B cell (primary cell): Measurements from ENCODE around the gene MGME1. TPM values are rescaled to one million over a fixed set of nuclear protein-coding genes. Genes with fewer than 3 reads are reported as not detected.

ENCODE experiments used
- ATAC-seq: fragments of 200-7000 bp; cut with Tn5 transposase; one replicate; pipeline ENCODE4 v1.10.0; 2021; ENCODE audit warnings: low read depth, mild to moderate bottlenecking, moderate number of reproducible peaks, moderate library complexity
- CTCF ChIA-PET: fragments of 350-600 bp; sonication (Branson Sonifier 250); formaldehyde crosslinking; loops from one replicate; lab custom pipeline; 2021; ENCODE audit warnings: antibody characterized with exemption, inconsistent platforms; lab: Charles Lee
- POLR2A ChIA-PET: fragments of 350-600 bp; sonication (Branson Sonifier 250); formaldehyde crosslinking; loops from one replicate; lab custom pipeline; 2021; ENCODE audit warnings: antibody characterized with exemption; lab: Charles Lee
- DNase-seq: peaks from one replicate; pipeline ENCODE4 v3.0.0; 2013
- H2AFZ ChIP-seq: 2 replicates; pipeline ENCODE4 v1.6.1; 2012; ENCODE audit warnings: mild to moderate bottlenecking, low read depth, low read length; ENCODE audit not compliant: insufficient read depth, poor library complexity, severe bottlenecking
- H3K27ac ChIP-seq, 2 donors: 1 replicate in 1 of 2; 2 replicates in 1 of 2; pipeline ENCODE4 v1.5.1; 2012 to 2013; ENCODE audit warnings: low read length in 2 of 2, mild to moderate bottlenecking in 2 of 2, moderate library complexity in 1 of 2
- H3K27me3 ChIP-seq, 4 experiments: fragments of 200-600 bp in 1 of 4; sonication (generic) in 1 of 4; replicated peaks in 1 of 4; 1 replicate in 2 of 4; 2 replicates in 2 of 4; pipeline versions ENCODE4 v1.6.1 to v1.7.0; 2013 to 2016; ENCODE audit warnings: low read length in 3 of 4, mild to moderate bottlenecking in 2 of 4, mixed read lengths in 1 of 4, moderate library complexity in 1 of 4; ENCODE audit not compliant: insufficient read depth in 4 of 4, control insufficient read depth in 3 of 4; ENCODE audit errors: control extremely low read depth in 1 of 4
- H3K36me3 ChIP-seq, 2 experiments: replicated peaks in 1 of 2; 1 replicate in 1 of 2; 2 replicates in 1 of 2; pipeline versions ENCODE4 v1.6.1 to v1.7.1; 2013; ENCODE audit warnings: low read length in 1 of 2; ENCODE audit not compliant: insufficient read depth in 2 of 2, control insufficient read depth in 1 of 2; ENCODE audit errors: control extremely low read depth in 1 of 2, extremely low read depth in 1 of 2
- H3K4me1 ChIP-seq, 2 donors: fragments of 200-600 bp in 1 of 2; sonication (generic) in 1 of 2; 1 replicate in 1 of 2; 2 replicates in 1 of 2; pipeline versions ENCODE4 v1.5.1 to v1.6.1; 2013 to 2017; ENCODE audit warnings: low read length in 2 of 2; ENCODE audit not compliant: control insufficient read depth in 2 of 2, insufficient read depth in 2 of 2
- H3K4me2 ChIP-seq: replicated peaks from 2 replicates; pipeline ENCODE3; 2012; ENCODE audit warnings: mild to moderate bottlenecking, low read depth, low read length; ENCODE audit not compliant: poor library complexity, severe bottlenecking
- H3K4me3 ChIP-seq, 5 experiments: fragments of 200-600 bp in 1 of 5; sonication (generic) in 1 of 5; 1 replicate in 3 of 5; 2 replicates in 2 of 5; pipeline versions ENCODE4 v1.5.1 to v1.7.0; 2011 to 2016; ENCODE audit warnings: low read length in 4 of 5, mild to moderate bottlenecking in 4 of 5, low read depth in 2 of 5, control low read depth in 1 of 5, moderate library complexity in 1 of 5; ENCODE audit not compliant: insufficient read depth in 1 of 5; ENCODE audit errors: control extremely low read depth in 1 of 5, extremely low read depth in 1 of 5
- H3K79me2 ChIP-seq: fragments of 200-600 bp; sonication (generic); one replicate; pipeline ENCODE4 v1.6.0; 2016; ENCODE audit warnings: low read length; ENCODE audit not compliant: control insufficient read depth, insufficient read depth
- H3K9ac ChIP-seq: fragments of 200-600 bp; sonication (generic); 2 replicates; pipeline ENCODE4 v1.6.1; 2017; ENCODE audit warnings: mild to moderate bottlenecking, low read length, moderate library complexity
- H3K9me3 ChIP-seq, 3 donors: one replicate each; pipeline versions ENCODE4 v1.6.1 to v1.7.1; 2013; ENCODE audit warnings: low read length in 2 of 3; ENCODE audit not compliant: control insufficient read depth in 2 of 3, insufficient read depth in 1 of 3; ENCODE audit errors: control extremely low read depth in 1 of 3
- H4K20me1 ChIP-seq: 2 replicates; pipeline ENCODE4 v1.6.0; 2012; ENCODE audit warnings: mild to moderate bottlenecking, low read length; ENCODE audit not compliant: insufficient read depth, control insufficient read depth, poor library complexity, severe bottlenecking
- H3K27ac Mint-ChIP-seq: one replicate; pipeline ENCODE4 v1.8.0; 2021; ENCODE audit warnings: mixed read lengths
- H3K27me3 Mint-ChIP-seq: one replicate; pipeline ENCODE4 v1.8.0; 2021; ENCODE audit warnings: mixed read lengths
- H3K4me1 Mint-ChIP-seq: one replicate; pipeline ENCODE4 v1.8.0; 2021; ENCODE audit warnings: mixed read lengths
- H3K4me3 Mint-ChIP-seq: one replicate; pipeline ENCODE4 v1.8.0; 2021; ENCODE audit warnings: mixed read lengths
- H3K9me3 Mint-ChIP-seq: one replicate; pipeline ENCODE4 v1.8.0; 2022; ENCODE audit warnings: mixed read lengths; ENCODE audit not compliant: insufficient read depth
- EZH2 ChIP-seq: IDR thresholded peaks from 2 replicates; pipeline ENCODE4 v1.6.1; 2012; ENCODE audit warnings: borderline replicate concordance, low read depth, mild to moderate bottlenecking, moderate library complexity, low read length; ENCODE audit not compliant: insufficient read depth, poor library complexity, severe bottlenecking
- WGBS: methylation state at CpG from one replicate; pipeline ENCODE4 v1.1.5; 2013; ENCODE audit warnings: missing lambda C conversion rate; ENCODE audit not compliant: insufficient coverage; 5-methylcytosine and 5-hydroxymethylcytosine counted together
- intact Hi-C: fragments of 100-400 bp; cut with micrococcal nuclease; formaldehyde crosslinking; loops from one replicate; pipeline ENCODE4 v1.10.0; 2022
- polyA plus RNA-seq: library from polyadenylated mRNA; depleted of rRNA; stranded (reverse); fragments of >200 nt; gene quantifications from 2 replicates; pipeline ENCODE4 v1.2.3, GENCODE V29; 2012
- total RNA-seq, 2 donors: library from RNA; stranded (reverse); fragments of 120-200 nt in 1 of 2; gene quantifications; 1 replicate in 1 of 2; 2 replicates in 1 of 2; pipeline versions ENCODE4 v1.2.3 to v1.2.4, GENCODE V29; 2013 to 2022
- TF ChIP-seq, protein P1 (sequence below): fragments of 200-600 bp; IDR thresholded peaks from one replicate; pipeline ENCODE4 v1.8.0; 2022; ENCODE audit warnings: antibody characterized with exemption, mild to moderate bottlenecking

MGME1 gene
- total and polyA plus RNA-seq, 2 donors (not counting 1 experiment from before 2014, with no cell fraction given) = 29.8 to 33.2 TPM

DNA sequence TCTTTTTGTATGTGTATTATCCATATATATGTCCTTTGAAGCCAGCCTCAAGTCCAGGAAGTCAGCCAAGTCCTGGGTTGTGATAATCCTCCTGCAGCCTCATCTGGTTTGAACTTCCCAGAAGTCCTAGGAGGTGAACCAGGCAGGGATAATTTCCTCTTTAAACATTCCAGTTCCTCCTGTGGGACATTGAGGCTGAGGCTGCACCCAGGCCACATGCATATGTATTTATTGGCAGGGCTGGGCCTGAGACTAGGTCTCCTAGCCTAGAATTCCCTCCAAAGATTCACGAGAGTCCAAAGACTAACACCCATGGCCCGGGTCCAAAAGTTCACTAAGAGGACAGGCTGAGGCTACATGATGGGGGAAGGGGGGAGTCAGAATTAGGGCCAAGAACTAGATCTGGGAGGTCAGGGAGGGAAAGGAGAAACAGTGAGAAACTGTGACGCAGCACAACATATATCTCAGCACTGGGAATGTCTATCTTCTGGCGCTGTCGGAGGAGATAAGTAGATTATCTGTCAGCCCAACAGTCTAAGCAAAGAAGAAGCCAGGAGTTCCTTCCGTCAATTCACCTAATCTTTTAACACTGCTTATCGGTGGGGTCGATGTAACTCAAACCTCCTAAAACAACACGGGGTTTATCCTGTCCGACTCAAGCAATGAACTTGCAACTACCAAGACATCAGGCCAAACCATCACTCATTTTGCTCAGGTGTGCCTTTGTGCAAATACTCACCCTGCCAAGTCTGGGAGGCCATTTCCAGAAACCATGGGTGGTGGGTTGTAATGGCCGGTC is 43.5 kb upstream of the MGME1 start:
- intact Hi-C loops = no loop called here
- Histone ChIP-seq H3K9ac (no peak overlapping the region), H3K4me2 (no peak overlapping the region), H3K27ac (no peak overlapping the region), H2AFZ (no peak overlapping the region), H3K9me3 (no peaks in the 10 kb centered on the region), H3K4me1 (peaks cover 4 to 8% of the 10 kb centered on the region in 2 donors), H3K4me3 (no peak overlapping the region), H3K27me3 (peaks cover 0 to 14% (median 5%) of the 10 kb centered on the region in 4 experiments), H3K79me2 (no peaks in the 10 kb centered on the region), H3K36me3 (no peaks in the 10 kb centered on the region), H4K20me1 (no peaks in the 10 kb centered on the region)
- Mint-ChIP-seq H3K4me1 (peaks cover 6% of the 10 kb centered on the region), H3K9me3 (no peaks in the 10 kb centered on the region), H3K27me3 (peaks cover 41% of the 10 kb centered on the region), H3K4me3 (no peak overlapping the region), H3K27ac (no peak overlapping the region)
- TF ChIP-seq, protein P1, sequence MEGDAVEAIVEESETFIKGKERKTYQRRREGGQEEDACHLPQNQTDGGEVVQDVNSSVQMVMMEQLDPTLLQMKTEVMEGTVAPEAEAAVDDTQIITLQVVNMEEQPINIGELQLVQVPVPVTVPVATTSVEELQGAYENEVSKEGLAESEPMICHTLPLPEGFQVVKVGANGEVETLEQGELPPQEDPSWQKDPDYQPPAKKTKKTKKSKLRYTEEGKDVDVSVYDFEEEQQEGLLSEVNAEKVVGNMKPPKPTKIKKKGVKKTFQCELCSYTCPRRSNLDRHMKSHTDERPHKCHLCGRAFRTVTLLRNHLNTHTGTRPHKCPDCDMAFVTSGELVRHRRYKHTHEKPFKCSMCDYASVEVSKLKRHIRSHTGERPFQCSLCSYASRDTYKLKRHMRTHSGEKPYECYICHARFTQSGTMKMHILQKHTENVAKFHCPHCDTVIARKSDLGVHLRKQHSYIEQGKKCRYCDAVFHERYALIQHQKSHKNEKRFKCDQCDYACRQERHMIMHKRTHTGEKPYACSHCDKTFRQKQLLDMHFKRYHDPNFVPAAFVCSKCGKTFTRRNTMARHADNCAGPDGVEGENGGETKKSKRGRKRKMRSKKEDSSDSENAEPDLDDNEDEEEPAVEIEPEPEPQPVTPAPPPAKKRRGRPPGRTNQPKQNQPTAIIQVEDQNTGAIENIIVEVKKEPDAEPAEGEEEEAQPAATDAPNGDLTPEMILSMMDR = no peak
- TF ChIP-seq EZH2 = no peak
- CTCF ChIA-PET = no interaction called here
- POLR2A ChIA-PET = interaction anchor here (0.5 kb wide), 1 partner anchor 54 kb away, joined by 3 read pairs; no protein-coding TSS in a partner anchor
- WGBS = 94% methylated on average over 6 of the region's 11 CpGs
- DNase-seq (no peak), ATAC-seq (no peak)

- DNase-seq (no peak), ATAC-seq (no peak)
- H3K79me2 ChIP-seq = no peaks in the 10 kb centered on the region
- TF ChIP-seq, protein P1 = no peak
- TF ChIP-seq EZH2 = no peak
- peaks cover 41% of the 10 kb centered on the region for H3K27me3 Mint-ChIP-seq
- no peak overlapping the region for H3K4me3 ChIP-seq
- CTCF ChIA-PET = no interaction called here
- peaks cover 6% of the 10 kb centered on the region for H3K4me1 Mint-ChIP-seq
- peaks cover 4 to 8% of the 10 kb centered on the region in 2 donors for H3K4me1 ChIP-seq
- no peaks in the 10 kb centered on the region for H3K9me3 ChIP-seq
- H4K20me1 ChIP-seq = no peaks in the 10 kb centered on the region
- H3K9me3 Mint-ChIP-seq = no peaks in the 10 kb centered on the region
- H3K27ac ChIP-seq = no peak overlapping the region
- no peak overlapping the region for H3K27ac Mint-ChIP-seq
- no CpG with 5 or more reads among the region's 1 CpG for WGBS
- POLR2A ChIA-PET = no interaction called here
- peaks cover 0 to 14% (median 5%) of the 10 kb centered on the region in 4 experiments for H3K27me3 ChIP-seq
- H3K4me2 ChIP-seq = no peak overlapping the region
- no peak overlapping the region for H2AFZ ChIP-seq
- intact Hi-C loops = no loop called here
- no peak overlapping the region for H3K9ac ChIP-seq
- H3K4me3 Mint-ChIP-seq = no peak overlapping the region
- H3K36me3 ChIP-seq = no peaks in the 10 kb centered on the region
Measured at GRCh38 chr20:17925940-17926300, 42.9 kb upstream of the MGME1 start.
